ENCODE measurements around the gene ARHGAP24. TPM values are rescaled to one million over a fixed set of nuclear protein-coding genes. Genes with fewer than 3 reads are reported as not detected.

Gene ARHGAP24
- total and polyA plus RNA-seq, 10 of the 15 experiments (the other 5 are each of a cell fraction or from before 2014, with no cell fraction given): 0.10 to 4.2 (median 0.52) TPM

DNA sequence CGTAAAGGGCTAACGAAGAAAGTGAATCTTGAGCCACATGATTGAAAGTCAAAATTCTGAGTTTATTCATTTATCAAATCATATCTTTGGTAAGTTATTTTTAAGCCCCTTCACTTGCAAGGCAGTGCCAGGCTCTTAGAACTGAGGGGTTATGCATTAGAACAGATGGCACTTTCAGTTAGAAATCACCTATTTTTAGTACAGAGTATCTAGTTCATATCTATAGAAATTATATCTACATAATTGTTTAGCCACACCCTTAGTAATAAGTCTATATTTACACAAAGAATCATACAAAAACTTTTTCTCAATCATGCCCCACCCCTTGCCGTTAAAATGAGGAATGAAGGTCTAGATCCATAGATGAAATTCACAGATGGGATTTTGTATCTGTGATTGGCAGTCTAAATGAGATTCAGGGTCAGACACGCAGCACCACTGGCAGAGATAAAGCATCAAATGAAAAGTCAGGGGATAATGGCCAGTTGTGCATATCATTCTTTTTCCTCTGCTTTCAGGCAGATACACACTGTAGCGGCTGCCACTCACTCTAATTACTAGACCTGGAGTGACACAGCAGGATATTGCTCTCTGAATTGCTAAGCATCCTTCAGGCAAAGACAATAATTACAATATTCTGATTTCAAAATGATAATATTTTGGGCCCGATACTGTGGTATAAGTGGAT is 444.4 kb downstream of the ARHGAP24 start:
- Histone ChIP-seq H3K36me3 (ENCODE audit: control insufficient read depth in 2 of 2, insufficient read depth in 2 of 2, low read length in 1 of 2) (no peaks in the 10 kb centered on the region), H4K20me1 (ENCODE audit: control insufficient read depth, insufficient read depth) (no peaks in the 10 kb centered on the region), H3K4me3 (no peak overlapping the region), H3K9ac (ENCODE audit: control insufficient read depth, insufficient read depth, low read length) (no peak overlapping the region), H2AFZ (ENCODE audit: control insufficient read depth, low read depth, low read length) (no peak overlapping the region), H3K27ac (ENCODE audit: control insufficient read depth, insufficient read depth) (no peak overlapping the region), H3K4me2 (ENCODE audit: control insufficient read depth, insufficient read depth) (no peak overlapping the region), H3K9me3 (replicated peaks; ENCODE audit: control insufficient read depth, insufficient read depth, low read length) (no peaks in the 10 kb centered on the region), H3K27me3 (replicated peaks in 1 of 2; ENCODE audit: control insufficient read depth in 2 of 2, insufficient read depth in 2 of 2, low read length in 1 of 2) (no peaks in the 10 kb centered on the region), H3K4me1 (ENCODE audit: control insufficient read depth, insufficient read depth, low read length) (no peaks in the 10 kb centered on the region), H3K79me2 (ENCODE audit: control insufficient read depth, insufficient read depth, low read length) (no peaks in the 10 kb centered on the region)
- intact Hi-C loops (cut with micrococcal nuclease; ENCODE audit: unreplicated experiment): no loop called here
- ChIA-PET CTCF (no interaction called here), POLR2A (no interaction called here), SMC1A (ENCODE audit: uncharacterized antibody, unreplicated experiment) (no interaction called here), RAD21 (ENCODE audit: unreplicated experiment) (no interaction called here)
- ATAC-seq (no peak), FAIRE-seq (no peak), DNase-seq (ENCODE audit: low read depth, low spot score) (no peak)
- 71% methylated on average over 6 of the region's 6 CpGs for WGBS (ENCODE audit: insufficient coverage, insufficient replicate concordance, low lambda C conversion rate, missing lambda C conversion rate)
- BruUV-seq (replicated peaks): no TSS peak
- in situ Hi-C loops (cut with MboI): no loop called here
- TF ChIP-seq SIX5 (IDR thresholded peaks at IDR 0.05; ENCODE audit: low read depth, low read length, severe bottlenecking): no peak

DNA sequence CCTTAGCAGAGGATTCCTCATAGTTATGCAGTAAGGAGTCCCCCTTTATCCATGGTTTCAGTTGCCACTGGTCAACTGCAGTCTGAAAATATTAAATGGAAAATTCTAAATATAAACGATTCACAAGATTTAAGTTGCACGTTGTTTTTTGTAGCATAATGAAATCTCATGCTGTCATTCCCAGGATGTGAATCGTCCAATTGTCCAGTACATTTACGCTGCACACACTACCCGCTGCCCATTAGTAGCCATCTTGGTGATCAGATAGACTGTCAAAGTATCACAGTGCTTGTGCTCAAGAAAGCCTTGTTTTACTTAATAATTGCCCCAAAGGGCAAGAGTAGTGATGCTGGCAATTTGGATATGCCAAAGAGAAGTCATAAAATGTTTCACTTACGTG is 450.1 kb downstream of the ARHGAP24 start:
- Histone ChIP-seq H2AFZ (ENCODE audit: control insufficient read depth, low read depth, low read length) (no peak overlapping the region), H4K20me1 (ENCODE audit: control insufficient read depth, insufficient read depth) (no peaks in the 10 kb centered on the region), H3K4me3 (no peak overlapping the region), H3K4me1 (ENCODE audit: control insufficient read depth, insufficient read depth, low read length) (no peaks in the 10 kb centered on the region), H3K79me2 (ENCODE audit: control insufficient read depth, insufficient read depth, low read length) (no peaks in the 10 kb centered on the region), H3K9ac (ENCODE audit: control insufficient read depth, insufficient read depth, low read length) (no peak overlapping the region), H3K36me3 (ENCODE audit: control insufficient read depth in 2 of 2, insufficient read depth in 2 of 2, low read length in 1 of 2) (no peaks in the 10 kb centered on the region), H3K27me3 (replicated peaks in 1 of 2; ENCODE audit: control insufficient read depth in 2 of 2, insufficient read depth in 2 of 2, low read length in 1 of 2) (no peaks in the 10 kb centered on the region), H3K27ac (ENCODE audit: control insufficient read depth, insufficient read depth) (no peak overlapping the region), H3K4me2 (ENCODE audit: control insufficient read depth, insufficient read depth) (no peak overlapping the region), H3K9me3 (replicated peaks; ENCODE audit: control insufficient read depth, insufficient read depth, low read length) (no peaks in the 10 kb centered on the region)
- POLR2A ChIA-PET: no interaction called here
- CTCF ChIA-PET: interaction anchor here (1.1 kb wide), 1 partner anchor 43 kb away, joined by 3 read pairs; no protein-coding TSS in a partner anchor
- no TSS peak for BruUV-seq (replicated peaks)
- ATAC-seq (no peak), DNase-seq (ENCODE audit: low read depth, low spot score) (no peak), FAIRE-seq (no peak)
- SMC1A ChIA-PET (ENCODE audit: uncharacterized antibody, unreplicated experiment): interaction anchor here (0.6 kb wide), 1 partner anchor 636 kb away, joined by 3 read pairs; no protein-coding TSS in a partner anchor
- TF ChIP-seq ZNF384 (IDR thresholded peaks at IDR 0.05; ENCODE audit: borderline replicate concordance, low read depth, low read length): no peak
- no peak for TF ChIP-seq POU2F2 (IDR thresholded peaks at IDR 0.05; ENCODE audit: borderline replicate concordance, low read depth, low read length)
- TF ChIP-seq SP1 (IDR thresholded peaks at IDR 0.05; ENCODE audit: low read depth, low read length): no peak
- no peak for TF ChIP-seq RAD21 (IDR thresholded peaks at IDR 0.05; ENCODE audit: insufficient read depth, low read depth, low read length)
- TF ChIP-seq ZNF622 (IDR thresholded peaks at IDR 0.05): no peak
- TF ChIP-seq KDM1A (IDR thresholded peaks at IDR 0.05; ENCODE audit: borderline replicate concordance): no peak
- no peak for TF ChIP-seq MYB (IDR thresholded peaks at IDR 0.05; ENCODE audit: borderline replicate concordance, low read depth, low read length)
- TF ChIP-seq SREBF1 (IDR thresholded peaks at IDR 0.05; ENCODE audit: low read length): no peak
- no peak for TF ChIP-seq ESRRA (IDR thresholded peaks at IDR 0.05; ENCODE audit: low read length)
- TF ChIP-seq, protein P1, sequence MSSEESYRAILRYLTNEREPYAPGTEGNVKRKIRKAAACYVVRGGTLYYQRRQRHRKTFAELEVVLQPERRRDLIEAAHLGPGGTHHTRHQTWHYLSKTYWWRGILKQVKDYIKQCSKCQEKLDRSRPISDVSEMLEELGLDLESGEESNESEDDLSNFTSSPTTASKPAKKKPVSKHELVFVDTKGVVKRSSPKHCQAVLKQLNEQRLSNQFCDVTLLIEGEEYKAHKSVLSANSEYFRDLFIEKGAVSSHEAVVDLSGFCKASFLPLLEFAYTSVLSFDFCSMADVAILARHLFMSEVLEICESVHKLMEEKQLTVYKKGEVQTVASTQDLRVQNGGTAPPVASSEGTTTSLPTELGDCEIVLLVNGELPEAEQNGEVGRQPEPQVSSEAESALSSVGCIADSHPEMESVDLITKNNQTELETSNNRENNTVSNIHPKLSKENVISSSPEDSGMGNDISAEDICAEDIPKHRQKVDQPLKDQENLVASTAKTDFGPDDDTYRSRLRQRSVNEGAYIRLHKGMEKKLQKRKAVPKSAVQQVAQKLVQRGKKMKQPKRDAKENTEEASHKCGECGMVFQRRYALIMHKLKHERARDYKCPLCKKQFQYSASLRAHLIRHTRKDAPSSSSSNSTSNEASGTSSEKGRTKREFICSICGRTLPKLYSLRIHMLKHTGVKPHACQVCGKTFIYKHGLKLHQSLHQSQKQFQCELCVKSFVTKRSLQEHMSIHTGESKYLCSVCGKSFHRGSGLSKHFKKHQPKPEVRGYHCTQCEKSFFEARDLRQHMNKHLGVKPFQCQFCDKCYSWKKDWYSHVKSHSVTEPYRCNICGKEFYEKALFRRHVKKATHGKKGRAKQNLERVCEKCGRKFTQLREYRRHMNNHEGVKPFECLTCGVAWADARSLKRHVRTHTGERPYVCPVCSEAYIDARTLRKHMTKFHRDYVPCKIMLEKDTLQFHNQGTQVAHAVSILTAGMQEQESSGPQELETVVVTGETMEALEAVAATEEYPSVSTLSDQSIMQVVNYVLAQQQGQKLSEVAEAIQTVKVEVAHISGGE (CRISPR knock-in tag; IDR thresholded peaks at IDR 0.05): no peak
- TF ChIP-seq, protein P2, sequence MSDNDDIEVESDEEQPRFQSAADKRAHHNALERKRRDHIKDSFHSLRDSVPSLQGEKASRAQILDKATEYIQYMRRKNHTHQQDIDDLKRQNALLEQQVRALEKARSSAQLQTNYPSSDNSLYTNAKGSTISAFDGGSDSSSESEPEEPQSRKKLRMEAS (IDR thresholded peaks at IDR 0.05; ENCODE audit: low read depth, low read length): no peak
- TF ChIP-seq BACH1 (IDR thresholded peaks at IDR 0.05; ENCODE audit: borderline replicate concordance): no peak
- WGBS (ENCODE audit: insufficient coverage, insufficient replicate concordance, low lambda C conversion rate, missing lambda C conversion rate): 31% methylated on average over 6 of the region's 6 CpGs
- in situ Hi-C loops (cut with MboI) (no loop called here), intact Hi-C loops (cut with micrococcal nuclease; ENCODE audit: unreplicated experiment) (no loop called here)
- RAD21 ChIA-PET (ENCODE audit: unreplicated experiment): no interaction called here
